HG03280 (cell line): Measurements from ENCODE around the gene CR2.
"Not testable (repeated sequence)": the region's sequence is repeated elsewhere in the genome, so short reads cannot be mapped to it uniquely, and the experiment has no call there.

Experiments
- ATAC-seq: cut with Tn5 transposase; IDR thresholded peaks from one replicate; pipeline ENCODE4 v1.9.1; 2021; ENCODE audit warnings: mild to moderate bottlenecking, moderate library complexity; ENCODE audit not compliant: unreplicated experiment

CR2 gene

GRCh38 chr1:207503950-207504349, 49.8 kb downstream of the CR2 start:
- ATAC-seq = no peak

DNA sequence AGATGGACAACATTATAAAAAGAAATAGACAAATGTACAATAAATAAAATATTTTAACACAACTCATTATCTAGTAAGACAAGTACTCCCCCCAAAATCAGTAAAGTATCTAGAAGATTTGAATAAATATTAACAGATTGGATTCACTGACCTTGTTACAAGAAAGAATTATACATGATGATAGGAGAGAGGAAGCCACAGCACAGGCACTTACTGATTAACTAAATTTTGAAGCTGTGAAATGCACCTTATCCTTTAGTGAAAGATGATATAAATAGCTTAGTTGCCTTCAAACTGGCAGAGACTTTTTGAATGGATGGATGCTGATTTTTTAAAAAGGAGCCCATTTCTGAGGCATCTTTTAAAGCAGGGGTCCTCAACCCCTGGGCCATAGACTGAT, 50.3 kb downstream of the CR2 start:
- ATAC-seq = no peak

DNA sequence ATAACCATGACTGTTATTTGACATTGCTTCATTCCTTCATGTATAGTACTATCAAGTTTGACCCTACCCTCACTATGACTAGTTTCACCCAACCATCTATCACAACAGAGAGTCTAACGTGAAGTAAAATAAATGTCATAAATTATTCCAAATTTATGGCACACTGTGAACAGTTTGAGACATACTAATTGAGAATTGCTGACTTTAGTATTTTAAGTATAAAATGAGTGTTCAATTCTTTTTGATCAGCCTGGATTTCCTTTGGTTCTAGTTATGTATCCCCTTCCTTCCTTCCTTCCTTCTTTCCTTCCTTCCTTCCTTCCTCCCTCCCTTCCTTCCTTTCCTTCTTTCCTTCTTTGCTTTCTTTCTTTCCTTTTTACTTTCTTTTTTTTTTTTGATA, 56.3 kb downstream of the CR2 start:
- ATAC-seq = no peak

GRCh38 chr1:207514890-207515289, 60.8 kb downstream of the CR2 start:
- no peak for ATAC-seq

DNA sequence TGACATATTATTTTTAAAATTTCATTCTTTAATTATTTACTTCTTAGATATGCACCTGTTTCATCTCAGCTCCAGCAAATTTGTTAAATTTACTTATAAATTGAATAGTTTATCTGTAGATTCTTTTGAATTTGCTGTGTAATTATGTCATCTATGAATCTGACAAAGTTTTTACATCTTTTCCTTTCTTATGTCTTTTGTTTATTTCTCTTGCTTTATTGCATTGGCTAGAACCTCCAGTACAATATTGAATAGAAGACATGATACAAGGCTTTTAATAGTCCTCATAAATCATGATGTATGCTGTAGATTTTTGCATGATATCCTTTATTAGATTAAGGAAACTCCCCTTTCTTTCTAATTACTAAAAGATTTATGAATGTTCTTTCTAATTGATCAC, 62.6 kb downstream of the CR2 start:
- no peak for ATAC-seq

DNA sequence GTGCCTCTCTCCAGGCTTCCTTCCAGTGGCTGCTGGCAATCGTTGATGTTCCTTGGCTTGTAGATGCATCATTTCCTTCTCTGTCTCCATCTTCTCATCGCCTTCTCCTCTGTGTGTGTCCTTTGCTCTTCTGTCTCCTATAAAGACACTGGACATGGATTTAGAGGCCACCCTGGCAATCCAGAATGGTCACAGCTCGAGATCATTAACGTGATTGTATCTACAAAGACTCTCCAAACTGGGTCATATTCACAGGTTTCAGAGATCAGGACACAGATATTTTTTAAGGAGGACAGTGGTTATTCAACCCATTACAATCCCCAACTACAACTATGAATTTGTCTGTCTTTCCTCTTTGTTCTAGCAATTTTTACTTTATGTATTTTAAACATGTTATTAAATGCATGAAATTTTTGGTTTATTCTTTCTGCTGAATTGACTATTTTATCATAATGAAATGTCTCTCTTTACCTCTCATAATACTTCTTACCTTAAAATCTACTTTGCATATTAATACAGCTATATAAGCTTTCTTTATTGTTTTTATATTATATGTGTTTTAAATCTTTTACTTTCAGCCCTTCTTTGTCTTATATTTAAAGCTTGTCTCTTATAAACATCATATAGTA, 64.6 kb downstream of the CR2 start:
- ATAC-seq = no peak

DNA sequence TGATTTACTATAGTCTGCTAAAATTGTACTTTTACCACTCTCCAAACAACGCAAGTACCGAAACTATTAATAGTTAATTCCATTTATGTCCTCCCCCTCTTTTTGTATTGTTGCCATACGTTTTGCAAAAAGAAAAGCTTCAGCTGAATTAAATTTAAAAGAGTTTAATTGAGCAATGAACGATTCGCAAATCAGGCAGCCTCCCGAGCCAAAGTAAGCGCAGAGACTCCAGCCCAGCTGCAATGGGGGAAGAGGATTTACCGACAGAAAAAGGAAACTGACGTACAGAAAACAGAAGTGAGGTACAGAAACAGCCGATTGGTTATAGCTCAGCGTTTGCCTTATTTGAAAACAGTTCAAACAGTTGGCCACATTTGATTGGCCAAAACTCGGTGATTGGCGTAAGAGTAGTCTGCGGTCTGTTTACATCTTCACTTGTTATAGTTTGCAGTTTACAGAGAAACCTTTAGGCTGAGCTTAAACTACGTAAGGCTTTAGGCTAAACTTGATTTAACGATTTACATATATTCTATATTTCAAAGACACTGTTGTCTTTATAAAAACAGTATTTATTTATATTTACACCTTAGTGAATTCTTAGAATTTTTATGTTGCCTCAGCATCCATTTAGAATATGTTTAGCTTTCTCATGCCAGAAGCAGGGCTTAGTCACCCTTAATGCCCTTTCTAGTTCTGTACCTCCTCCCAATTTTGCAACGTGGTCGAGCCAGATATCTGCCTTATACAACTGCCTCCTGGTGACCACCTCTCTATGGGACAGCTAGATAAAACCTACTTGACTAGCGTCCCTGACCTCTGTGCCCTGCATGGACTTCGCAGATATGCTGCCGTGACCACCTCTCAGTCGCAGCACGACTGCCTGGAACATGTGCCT, 65.6 kb downstream of the CR2 start:
- no peak for ATAC-seq

- ATAC-seq = not testable (repeated sequence)
These were observed 66.5 kb downstream of the CR2 start for GRCh38 chr1:207520400-207521345.

GRCh38 chr1:207525239-207525638, 71.1 kb downstream of the CR2 start:
- not testable (repeated sequence) for ATAC-seq

GRCh38 chr1:207528401-207528800, 74.3 kb downstream of the CR2 start:
- ATAC-seq = not testable (repeated sequence)

DNA sequence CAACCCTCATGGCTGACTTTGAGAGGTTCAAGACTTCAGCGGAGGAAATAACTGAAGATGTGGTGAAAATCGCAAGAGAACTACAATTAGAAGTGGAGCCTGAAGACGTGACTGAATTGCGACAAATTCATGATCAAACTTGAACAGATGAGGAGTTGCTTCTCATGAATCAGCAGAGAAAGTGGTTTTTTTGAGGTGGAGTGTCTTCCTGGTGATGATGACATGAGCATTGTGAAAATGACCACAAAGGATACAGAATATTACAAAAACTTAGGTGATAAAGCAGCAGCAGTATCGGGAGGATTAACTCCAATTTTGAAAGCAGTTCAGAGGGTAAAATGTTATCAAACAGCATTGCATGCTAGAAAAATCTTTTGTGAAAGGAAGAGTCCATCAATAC, 82.1 kb downstream of the CR2 start:
- not testable (repeated sequence) for ATAC-seq
